CD4-positive, alpha-beta T cell treated with Interleukin-6 for 4 hours (primary cell): ENCODE results near the gene NF2.
A peak's percentile ranks its signal among the peaks of the same experiment; 100 is the strongest.
"Not testable (repeated sequence)": the region's sequence is repeated elsewhere in the genome, so short reads cannot be mapped to it uniquely, and the experiment has no call there.

Experiments used
- DNase-seq: peaks from one replicate; pipeline ENCODE4 v3.0.0-alpha.2; 2020; ENCODE audit warnings: mixed read lengths

The NF2 gene

DNA sequence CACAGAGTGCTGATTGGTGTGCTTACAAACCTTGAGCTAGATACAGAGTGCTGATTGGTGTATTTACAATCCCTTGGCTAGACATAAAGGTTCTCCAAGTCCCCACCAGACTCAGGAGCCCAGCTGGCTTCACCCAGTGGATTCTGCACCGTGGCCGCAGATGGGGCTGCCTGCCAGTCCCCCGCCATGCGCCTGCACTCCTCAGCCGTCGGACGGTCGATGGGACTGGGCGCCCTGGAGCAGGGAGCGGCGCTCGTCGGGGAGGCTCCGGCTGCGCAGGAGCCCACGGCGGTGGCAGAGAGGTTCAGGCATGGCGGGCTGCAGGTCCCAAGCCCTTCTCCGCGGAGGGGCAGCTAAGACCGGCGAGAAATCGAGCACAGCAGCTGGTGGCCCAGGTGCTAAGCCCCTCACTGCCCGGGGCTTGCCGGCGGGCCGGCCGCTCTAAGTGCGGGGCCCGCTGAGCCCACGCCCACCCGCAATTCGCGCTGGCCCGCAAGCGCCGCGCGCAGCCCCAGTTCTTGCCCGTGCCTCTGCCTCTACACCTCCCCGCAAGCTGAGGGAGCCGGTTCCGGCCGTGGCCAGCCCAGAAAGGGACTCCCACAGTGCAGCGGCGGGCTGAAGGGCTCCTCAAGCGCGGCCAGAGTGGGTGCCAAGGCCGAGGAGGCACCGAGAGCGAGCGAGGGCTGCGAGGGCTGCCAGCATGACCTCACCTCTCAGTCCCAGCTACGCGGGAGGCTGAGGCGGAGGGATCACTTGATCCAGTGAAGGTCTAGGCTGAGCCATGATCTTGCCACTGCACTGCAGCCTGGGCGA is 5.4 kb upstream of the NF2 start:
- DNase-seq: not testable (repeated sequence)

DNA sequence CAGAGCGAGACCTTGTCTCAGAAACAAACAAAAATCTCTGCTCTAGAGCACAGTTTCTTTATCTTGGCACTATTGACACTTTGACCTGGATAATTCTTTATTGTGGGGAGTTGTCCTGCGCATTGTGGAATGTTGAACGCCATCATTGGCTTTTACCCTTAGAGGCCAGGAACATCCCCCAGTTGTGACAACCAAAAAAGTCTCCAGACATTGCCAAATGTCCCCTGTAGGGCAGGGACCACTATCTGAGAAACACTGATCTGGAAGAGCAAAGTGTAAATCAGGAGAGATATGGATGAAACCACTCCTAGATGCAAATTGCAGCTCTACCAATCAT is 4.8 kb upstream of the NF2 start:
- no peak for DNase-seq

DNA sequence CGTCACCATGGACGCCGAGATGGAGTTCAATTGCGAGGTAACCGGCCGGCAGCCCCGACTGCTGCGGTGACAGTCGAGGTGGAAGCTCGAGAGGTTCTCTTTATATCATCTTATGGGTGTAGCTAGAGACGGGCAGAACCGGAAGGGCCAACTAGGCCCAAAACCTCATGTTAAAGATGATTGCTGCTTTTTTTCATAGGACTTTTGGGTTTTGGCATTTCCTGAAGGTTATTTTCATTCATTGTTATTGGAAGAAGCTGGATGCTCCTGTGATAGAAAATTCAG is 585 bp downstream of the NF2 start:
- DNase-seq: no peak

DNA sequence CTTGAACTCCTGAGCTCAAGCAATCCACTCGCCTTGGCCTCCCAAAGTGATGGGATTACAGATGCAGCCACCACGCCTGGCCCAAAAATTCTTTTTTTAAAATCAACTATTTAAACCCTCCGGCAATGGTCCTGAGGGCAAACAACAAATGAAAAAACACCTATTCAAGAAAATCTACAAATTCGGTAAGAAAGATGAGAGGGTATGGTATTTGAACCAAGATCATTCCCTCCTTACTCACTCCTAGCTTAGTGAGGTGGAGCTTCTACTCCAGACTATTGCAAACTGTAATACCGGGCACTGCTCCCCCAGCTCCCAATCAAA is 2.1 kb downstream of the NF2 start:
- DNase-seq: no peak

DNA sequence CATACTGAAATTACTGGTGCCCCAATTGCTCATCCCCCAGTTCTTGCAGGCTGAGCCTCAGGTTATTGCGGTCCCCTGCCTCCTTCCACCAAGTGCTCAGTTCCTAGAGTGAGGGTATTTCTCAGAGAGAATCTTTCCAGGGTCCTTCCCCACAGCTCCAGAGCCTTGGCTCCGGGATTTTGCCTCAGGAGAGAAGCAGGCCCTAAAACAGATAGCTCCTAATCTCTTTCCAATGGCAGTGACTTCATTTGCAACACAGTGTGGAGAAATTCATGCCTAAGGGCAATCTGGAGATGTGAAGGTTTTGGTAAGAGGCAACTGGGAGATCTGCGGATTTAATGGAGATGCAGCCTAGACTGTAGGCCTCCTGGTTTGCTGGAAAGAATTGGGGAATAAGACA is 2.9 kb downstream of the NF2 start:
- no peak for DNase-seq

DNA sequence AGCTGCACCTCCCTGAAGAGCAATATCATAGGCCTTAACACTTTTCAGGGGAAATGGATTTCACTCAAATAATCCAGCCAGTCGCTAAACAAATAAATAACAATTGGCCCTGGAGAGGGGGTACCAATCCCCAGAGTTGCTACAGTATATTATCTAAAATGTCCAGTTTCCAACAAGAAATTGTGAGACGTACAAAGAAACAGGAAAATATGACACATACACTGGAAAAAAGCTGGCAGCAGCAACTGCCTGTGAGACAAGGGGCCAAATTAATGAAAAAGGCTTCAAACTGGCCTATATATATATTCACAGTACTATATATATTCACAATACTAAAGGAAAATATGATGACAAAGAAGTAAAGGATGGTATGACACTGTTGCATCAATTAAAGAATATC is 4.0 kb downstream of the NF2 start:
- DNase-seq: no peak

DNA sequence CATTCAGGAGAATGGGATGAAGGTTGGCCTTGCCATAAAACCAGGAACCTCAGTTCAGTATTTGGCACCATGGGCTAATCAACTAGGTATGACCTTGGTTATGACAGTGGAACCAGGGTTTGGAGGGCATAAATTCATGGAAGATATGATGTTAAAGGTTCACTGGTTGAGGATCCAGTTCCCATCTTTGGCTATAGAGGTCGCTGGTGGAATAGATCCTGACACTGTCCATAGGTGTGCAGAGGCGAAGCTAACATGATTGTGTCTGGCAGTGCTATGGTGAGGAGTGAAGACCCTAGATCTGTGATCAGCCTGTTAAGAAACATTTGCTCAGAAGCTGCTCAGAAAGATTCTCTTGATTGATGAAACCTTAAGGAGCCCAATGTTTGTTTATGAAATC is 5.7 kb downstream of the NF2 start:
- DNase-seq: no peak

DNA sequence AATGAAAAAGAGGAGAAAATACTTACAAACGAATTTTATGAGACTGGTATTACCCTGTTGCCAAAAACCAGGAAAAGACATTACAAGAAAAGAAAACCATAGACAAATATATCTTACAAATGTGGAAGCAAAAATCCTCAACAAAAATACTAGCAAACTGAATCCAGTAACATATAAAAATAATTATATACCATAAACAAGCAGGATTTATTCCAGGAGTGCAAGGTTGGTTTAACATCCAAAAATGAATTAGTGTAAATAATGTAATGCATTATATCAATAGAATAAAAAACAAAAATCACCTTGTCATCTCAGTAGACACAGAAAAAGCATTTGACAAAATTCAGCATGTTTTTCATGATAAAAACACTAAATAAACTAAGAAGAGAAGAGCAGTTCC is 7.3 kb downstream of the NF2 start:
- no peak for DNase-seq

DNA sequence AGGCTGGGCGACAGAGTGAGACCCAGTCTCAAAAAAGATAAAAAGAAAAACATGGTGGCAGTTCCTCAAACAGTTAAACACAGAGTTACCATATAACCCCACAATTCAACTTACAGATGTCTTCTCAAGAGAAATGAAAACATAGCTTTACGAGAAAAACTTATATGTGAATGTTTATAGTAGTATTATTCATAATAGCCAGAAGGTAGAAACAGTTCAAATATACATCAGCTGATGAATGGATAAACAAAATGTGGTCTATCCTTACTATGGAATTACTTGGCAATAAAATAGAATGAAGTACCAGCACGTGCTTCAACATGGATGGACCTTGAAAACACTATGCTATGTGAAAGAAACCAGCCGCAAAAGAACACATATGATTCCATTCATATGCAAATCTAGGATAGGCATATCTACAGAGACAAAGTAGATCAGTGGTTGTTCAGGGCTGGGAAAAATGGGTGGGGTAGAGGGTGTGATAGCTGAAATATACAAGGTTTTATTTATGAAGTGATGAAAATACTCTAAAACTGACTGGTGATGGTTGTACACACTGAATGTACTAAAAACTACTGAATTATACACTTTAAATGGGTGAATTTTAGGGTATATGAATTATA is 12.4 kb downstream of the NF2 start:
- no peak for DNase-seq

DNA sequence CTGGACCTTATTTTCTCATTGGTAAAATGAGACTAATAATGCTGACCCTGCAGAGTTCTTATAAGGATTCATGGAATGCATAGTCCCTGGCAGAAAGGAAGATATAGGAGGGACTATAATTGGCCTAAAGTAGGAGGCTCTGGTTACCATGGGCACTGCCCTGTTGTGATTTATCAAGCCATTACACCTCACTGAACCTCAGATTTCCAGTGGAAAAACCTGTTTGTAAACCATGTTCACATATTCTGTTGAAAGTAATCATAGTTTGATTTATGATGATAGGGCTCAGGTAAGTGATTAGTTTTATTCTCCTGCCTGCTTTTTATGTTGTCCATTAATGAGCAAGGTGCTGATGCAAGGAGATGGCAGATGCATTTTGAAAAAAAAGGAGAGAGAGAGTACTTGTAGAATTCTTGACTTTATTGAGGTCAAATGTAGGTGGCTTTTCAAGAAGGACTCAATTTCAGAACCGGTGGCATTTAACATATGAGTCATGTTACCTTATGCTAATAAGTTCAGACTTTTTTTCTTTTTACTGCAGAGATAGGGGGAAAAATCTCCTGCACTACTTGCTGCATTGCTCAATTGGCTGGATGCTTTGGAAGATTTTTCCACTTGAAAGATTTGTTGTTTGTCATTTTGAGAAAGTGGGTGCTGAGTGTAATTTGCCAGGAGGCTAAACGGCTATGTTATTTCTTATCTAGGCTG is 14.6 kb downstream of the NF2 start:
- DNase-seq: no peak

DNA sequence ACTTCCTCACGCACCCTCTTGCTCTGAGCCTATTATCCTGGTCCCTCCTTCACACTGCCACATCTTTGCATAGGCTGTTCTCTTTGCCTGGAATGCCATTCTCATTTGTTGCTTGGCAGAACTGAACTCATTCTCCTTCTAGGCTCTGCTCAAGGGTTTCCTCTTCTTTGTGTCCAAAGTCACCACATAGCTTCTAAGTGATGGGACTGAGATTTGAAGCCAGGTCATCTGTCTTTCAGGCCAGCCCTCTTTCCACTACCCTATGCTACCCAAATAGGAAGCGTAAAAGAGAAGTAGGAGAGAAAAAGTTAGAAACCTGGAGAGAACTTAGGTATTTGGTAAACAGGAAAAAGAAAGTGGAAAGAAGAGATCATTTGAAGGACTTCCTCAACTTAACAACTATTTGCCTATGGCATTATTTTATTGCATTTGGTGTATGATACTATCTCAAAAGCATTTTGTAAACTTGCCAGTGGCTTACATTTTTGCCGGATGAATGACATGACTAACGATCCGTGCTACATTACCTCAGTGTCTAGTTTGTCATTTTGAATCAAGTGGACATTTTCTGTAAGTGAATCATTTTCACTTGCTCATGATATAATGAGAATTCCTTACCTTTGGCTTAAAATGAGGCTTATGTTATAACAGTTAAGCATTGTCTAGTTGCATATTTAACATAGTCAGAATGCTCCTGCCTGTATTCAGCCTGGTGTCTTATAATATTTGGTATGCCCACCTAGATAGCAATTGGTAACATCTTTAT is 18.5 kb downstream of the NF2 start:
- DNase-seq: no peak

DNA sequence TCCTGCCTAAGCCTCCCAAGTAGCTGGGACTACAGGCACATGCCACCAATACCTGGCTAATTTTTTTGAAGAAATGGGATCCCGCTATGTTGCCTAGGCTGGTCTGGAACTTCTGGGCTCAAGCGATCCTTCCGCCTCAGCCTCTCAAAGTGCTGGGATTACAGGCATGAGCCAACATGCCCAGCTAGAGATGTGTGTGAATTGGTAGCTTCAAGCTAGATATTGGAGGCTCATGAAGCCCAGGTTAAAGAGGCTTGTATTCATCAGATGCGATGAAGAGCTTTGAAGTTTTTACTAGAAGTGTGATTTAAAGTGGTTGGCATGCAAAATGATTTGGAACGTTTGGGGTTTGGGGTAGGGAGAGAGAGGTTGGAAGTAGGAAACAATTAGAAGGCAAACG is 19.6 kb downstream of the NF2 start:
- DNase-seq: no peak

DNA sequence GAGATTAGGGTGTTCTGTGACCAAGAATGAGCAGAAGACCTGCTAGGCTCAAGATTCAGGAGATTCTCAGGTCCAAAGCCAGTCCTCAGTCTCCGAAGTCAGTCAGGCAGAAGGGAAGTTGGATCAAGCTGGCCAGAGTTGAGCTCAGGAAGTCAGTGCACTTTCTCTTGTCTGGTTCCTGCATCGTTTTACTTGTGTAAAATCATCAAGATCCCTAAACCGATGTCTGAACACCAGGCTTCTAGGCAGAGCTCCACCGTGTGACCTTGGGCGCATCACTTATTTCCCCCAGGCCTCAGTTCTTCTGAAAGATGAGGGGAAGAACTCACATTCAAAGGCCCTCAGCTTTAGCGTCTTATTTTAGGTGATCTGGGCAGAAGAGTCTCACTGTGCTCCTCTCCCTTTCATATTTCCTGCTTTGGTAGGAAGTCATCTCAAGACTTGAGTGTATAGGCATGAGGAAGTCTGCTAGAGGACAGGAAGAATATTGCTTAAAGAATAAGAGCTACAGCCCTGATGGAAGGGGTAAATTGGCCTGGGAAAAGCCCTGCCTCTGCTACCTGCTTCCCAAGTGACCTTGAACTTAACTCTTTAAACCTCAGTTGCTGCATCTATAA is 20.2 kb downstream of the NF2 start:
- peak; percentile 21 for DNase-seq

DNA sequence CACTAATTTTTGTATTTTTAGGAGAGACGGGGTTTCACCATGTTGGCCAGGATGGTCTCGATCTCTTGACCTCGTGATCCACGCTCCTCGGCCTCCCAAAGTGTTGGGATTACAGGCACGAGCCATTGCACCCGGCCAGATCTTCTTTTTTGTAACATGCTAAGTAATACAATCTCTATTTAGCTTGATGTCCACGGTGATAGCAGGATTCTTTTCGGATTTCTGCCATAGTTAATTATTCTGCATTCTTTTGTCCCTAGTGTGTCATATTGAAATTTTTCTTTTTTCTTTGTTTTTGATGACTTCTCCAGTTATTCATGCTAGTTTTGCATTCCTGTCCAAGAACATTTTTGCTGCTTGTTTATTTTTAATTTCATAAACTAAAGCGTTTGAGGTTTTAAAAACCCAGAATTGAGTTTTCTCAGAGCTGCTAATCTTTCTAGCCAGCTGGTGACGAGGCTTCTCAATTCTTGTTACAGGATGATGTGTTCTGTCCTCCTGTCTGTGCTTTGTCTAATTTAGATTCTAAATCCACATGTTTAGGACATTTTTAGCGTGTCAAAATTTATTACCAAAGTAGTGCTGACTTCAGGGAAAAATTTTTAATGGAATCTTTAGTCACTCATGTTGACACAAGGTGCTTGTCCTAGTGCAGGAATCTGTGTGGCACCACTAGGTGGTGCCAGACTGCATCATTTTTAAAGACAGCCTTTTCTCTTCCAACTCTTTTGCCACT is 21.8 kb downstream of the NF2 start:
- DNase-seq: peak; percentile 58

DNA sequence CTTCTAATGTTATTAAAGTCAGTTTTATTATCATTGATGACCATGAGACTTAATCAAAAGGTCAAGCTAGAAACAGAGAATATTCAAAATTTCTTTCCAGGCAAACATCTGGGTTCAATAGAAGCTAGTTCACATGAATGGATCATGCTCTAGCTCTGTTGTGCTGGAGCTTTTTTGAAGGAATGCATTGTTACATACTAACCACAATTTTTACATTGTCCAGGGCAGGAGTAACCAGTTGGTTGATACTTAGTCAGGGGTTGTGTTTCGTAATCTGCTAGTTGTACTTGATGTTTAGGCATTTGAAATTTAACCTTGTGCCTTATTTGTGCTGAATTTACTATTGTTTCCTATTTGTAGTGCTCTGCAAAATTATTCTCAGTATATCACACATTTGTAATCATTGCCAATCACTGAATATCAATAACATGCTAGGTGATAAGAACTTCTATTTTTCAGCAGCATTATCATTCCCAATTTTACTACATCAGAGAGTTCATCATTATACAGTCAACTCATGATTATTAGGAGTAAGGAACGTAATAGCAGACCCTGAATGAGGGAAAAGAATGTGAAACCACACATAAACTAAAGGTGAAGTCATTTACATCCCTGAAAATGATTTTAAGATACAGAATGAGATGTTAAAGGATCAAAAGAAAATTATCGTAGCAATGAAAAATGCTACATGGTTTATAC is 23.2 kb downstream of the NF2 start:
- DNase-seq: no peak

DNA sequence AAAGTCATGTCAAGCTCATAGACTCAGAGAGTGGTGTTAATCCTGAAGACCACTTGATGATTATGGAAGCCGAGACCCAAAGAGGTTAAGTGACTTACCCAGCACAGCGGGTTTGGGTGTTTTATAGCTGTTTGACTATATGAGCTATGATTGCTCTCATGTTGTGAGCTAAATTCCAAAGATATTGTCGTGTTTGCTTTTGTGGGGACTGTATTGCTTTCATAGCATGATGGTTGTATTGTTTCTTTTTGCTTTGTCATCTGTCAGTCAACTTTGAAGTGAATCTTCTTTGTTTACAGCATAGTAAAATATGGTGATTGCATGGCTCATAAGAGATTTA is 23.7 kb downstream of the NF2 start:
- no peak for DNase-seq

DNA sequence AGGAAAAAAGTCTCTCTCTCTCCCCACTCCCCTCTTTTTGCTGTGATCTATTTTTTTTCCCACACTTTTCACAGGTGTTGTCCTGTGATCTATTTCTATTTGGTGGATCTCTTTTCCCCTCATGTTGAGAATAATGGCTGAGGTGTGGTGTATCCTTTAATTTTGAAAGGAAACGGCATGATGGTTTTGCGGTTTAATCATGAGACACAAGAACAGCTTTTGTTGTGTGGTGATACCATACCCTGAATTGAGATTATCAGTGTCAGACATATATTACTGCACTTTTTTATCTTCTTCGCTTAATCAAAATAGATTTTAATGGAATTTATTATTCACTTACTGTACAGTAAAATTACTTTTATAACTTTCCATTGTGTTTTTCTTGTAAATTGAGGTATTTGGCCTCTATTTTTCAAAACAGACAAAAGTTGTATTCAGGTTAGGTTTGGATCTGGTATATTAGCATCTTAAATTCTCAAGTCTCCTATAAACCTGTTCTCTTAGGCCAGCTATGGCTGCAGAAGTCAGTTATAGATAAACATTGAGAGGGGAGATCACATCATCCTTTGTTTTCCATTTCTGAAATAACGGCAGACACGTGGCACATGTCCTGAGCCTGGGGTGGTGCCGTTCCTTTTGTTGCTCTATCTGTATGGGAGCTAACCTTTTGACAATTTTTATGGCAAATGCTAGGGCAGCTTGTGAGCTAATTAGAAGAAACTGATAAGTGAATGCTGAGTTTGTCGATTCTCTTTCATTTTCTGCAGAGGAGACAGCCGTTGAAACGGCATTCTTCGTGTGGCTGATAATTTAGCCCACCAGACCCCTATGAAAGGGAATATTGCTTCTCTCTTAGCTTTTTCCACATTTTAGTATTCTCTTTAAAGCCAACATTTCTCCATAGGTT is 25.8 kb downstream of the NF2 start:
- no peak for DNase-seq

DNA sequence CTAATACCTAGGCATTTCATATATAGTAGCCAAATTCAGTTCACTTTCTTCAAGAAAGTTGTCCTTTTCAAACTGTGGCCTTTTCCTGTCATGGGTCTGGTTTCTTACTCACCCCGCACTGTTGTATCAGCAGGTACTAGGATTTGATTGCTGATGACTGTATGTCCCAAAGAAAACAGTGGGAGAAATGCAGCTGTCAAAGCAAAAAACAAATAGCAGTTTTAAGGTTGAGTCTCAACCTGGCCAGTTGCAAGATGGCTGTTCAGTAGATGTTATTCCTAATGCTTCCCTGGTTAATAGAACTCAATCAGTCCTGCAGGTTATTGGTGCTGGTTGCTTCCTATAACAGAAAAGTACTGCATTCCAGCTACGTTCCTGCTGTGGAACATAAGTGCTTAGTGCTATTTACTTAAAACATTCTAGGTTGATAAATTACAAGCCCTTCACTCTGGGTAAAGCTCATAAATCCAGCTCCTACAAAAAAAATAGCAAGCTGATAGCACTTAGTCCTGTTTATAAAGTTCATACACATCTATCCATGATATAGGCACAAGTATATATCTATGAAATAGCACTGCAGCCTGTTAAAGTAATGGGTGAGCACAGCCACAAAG is 26.6 kb downstream of the NF2 start:
- no peak for DNase-seq

DNA sequence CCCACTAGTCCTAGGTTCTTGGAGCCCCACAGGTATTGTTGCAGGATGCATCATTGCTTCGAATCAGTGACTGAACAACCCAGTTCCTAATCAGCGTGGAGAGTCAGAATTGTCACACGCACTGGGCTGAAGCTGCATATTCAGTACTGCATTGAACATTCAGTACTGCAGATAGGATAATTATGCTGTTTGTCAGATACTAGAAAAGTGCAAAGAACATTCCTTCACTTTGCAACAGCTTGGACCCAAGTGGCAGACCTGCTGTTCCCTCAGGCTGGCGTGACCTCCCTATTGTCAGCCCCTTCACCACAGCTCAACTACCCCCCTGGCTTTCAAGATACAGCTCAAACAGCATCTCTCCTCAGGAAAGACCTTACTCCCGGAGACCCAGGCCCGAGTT is 27.6 kb downstream of the NF2 start:
- no peak for DNase-seq

DNA sequence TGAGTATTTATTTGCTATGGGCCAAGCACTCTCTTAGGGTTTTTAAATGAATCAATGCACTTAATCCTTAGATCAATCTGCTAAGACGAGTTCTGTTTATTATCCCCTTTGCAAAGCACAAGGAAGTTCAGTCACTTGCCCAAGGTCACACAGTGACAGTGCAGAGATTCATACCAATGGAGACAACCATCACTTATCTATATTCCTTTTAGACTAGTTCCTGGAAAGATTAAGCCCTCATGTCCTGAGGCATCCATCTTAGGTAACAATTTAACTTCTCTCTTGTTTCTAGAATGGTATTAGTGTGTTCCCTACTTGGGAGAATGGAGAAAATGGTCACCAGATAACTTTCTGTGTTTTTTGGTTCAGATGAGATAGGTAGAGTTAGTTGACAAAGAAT is 28.3 kb downstream of the NF2 start:
- no peak for DNase-seq

DNA sequence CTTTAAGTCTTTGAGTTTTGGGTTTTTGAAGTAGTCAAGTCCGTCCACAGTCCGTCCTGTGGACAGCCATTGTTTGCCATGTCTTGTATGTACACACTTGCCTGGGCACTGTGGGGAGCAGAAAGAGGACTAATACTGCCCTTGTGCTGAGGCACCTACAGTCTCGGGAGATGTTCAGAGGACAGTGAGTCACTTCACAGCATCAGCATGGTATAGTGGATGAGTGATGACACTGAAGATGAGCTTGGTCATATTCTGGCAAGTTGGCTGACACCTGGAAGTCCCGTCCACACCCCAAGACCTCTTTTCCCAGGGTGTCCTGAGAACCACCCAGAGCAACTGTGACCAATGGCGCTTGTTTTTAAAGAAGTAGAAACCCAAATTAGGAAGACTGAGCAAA is 29.2 kb downstream of the NF2 start:
- no peak for DNase-seq
